ENCODE measurements around the gene SPR.

SPR gene

GRCh38 chr2:72924353-72925240 lies 37.4 kb downstream of the SPR start:
- Histone ChIP-seq H3K79me2 (ENCODE audit: insufficient read depth, low read length) (no peaks in the 10 kb centered on the region), H2AFZ (ENCODE audit: low read depth, low read length) (no peak overlapping the region), H3K27ac (ENCODE audit: low read length) (no peak overlapping the region), H4K20me1 (ENCODE audit: insufficient read depth, low read length) (no peaks in the 10 kb centered on the region; the same call in 1 of the 2 replicates), H3K4me1 (ENCODE audit: insufficient read depth, low read length) (no peaks in the 10 kb centered on the region), H3K4me2 (ENCODE audit: insufficient read depth, low read length) (no peak overlapping the region), H3K4me3 (ENCODE audit: low read depth in 1 of 2, low read length in 2 of 2) (no peak overlapping the region), H3K9ac (ENCODE audit: low read depth, low read length) (no peak overlapping the region), H3K9me3 (ENCODE audit: insufficient read depth, low read length, severe bottlenecking) (no peaks in the 10 kb centered on the region), H3K36me3 (ENCODE audit: insufficient read depth, low read length) (no peaks in the 10 kb centered on the region), H3K27me3 (ENCODE audit: insufficient read depth, low read length, poor library complexity) (peaks cover 16% of the 10 kb centered on the region)
- TF ChIP-seq CTCF (IDR thresholded peaks at IDR 0.05; ENCODE audit: borderline replicate concordance, extremely low read depth, low read length, poor library complexity, severe bottlenecking) (no peak), EZH2 (IDR thresholded peaks at IDR 0.05; ENCODE audit: borderline replicate concordance, low read depth, low read length, severe bottlenecking) (no peak)
- DNase-seq (no peak), ATAC-seq (ENCODE audit: insufficient read depth, low read depth) (no peak)

DNA sequence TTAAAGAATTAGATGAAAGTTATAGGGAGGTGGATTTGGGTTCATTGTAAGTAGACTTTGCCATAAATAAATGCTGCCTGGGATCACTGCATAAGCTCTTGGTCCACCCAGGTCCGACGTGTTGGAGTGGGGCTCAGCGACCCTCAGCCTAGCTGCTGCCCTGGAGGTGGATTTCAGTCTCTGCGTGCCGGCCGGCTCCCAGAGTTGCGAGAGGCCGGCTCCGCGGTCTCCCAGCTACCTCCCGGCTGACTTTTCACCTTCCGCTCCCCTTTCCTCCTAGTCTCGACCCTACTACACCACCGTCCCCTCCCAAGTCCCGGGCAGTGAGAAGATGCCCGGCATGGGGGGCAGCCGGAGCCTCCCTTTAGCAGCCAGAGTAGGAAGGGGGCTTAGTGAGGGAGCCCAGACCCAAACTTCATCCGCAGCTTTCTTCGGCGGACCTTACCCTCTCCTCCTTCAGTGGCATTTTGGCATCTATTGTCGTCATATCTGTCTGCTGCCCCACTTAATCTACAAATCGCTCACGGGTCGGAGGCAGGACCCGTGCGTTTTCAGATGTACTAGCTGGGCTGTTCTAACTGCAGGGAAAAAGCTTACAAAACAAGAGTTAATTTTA lies 38.2 kb downstream of the SPR start:
- no peak for ATAC-seq (ENCODE audit: insufficient read depth, low read depth)
- TF ChIP-seq CTCF (IDR thresholded peaks at IDR 0.05; ENCODE audit: borderline replicate concordance, extremely low read depth, low read length, poor library complexity, severe bottlenecking) = no peak
- no peak for TF ChIP-seq EZH2 (IDR thresholded peaks at IDR 0.05; ENCODE audit: borderline replicate concordance, low read depth, low read length, severe bottlenecking)
- Histone ChIP-seq H3K4me3 (ENCODE audit: low read depth in 1 of 2, low read length in 2 of 2) (no peak overlapping the region), H3K79me2 (ENCODE audit: insufficient read depth, low read length) (no peaks in the 10 kb centered on the region), H4K20me1 (ENCODE audit: insufficient read depth, low read length) (no peaks in the 10 kb centered on the region; the same call in 1 of the 2 replicates), H3K36me3 (ENCODE audit: insufficient read depth, low read length) (no peaks in the 10 kb centered on the region), H3K27ac (ENCODE audit: low read length) (no peak overlapping the region), H3K9ac (ENCODE audit: low read depth, low read length) (no peak overlapping the region), H3K4me2 (ENCODE audit: insufficient read depth, low read length) (no peak overlapping the region), H3K27me3 (ENCODE audit: insufficient read depth, low read length, poor library complexity) (peaks cover 16% of the 10 kb centered on the region), H3K4me1 (ENCODE audit: insufficient read depth, low read length) (no peaks in the 10 kb centered on the region), H2AFZ (ENCODE audit: low read depth, low read length) (no peak overlapping the region), H3K9me3 (ENCODE audit: insufficient read depth, low read length, severe bottlenecking) (no peaks in the 10 kb centered on the region)
- no peak for DNase-seq

DNA sequence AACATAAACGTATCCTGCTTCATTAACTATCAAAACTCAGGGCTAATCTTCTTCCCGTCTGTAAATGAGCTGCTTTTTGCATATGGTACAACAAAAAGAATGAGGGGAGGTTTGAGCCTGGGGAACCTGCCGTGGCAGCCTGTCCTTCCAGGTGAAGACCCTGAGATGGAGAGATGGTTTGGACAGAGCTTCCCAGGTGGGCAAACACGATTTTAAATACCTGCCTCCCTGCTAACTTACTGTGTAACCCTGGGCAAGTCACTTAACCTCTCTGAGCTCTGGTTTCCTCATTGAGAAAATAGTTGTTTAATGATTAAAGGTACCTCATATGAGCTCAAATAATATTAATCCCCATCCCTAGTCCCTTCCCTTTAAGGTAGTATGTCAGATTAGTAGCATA lies 39.2 kb downstream of the SPR start:
- Histone ChIP-seq H3K27me3 (ENCODE audit: insufficient read depth, low read length, poor library complexity) (peaks cover 16% of the 10 kb centered on the region), H3K4me3 (ENCODE audit: low read depth in 1 of 2, low read length in 2 of 2) (no peak overlapping the region)

More for the DNA sequence above, 39.2 kb downstream of the SPR start:
- DNase-seq (no peak), ATAC-seq (ENCODE audit: insufficient read depth, low read depth) (no peak)
- Histone ChIP-seq H2AFZ (ENCODE audit: low read depth, low read length) (no peak overlapping the region), H3K27ac (ENCODE audit: low read length) (no peak overlapping the region), H3K9ac (ENCODE audit: low read depth, low read length) (no peak overlapping the region), H3K79me2 (ENCODE audit: insufficient read depth, low read length) (no peaks in the 10 kb centered on the region), H3K4me1 (ENCODE audit: insufficient read depth, low read length) (no peaks in the 10 kb centered on the region), H4K20me1 (ENCODE audit: insufficient read depth, low read length) (no peaks in the 10 kb centered on the region; the same call in 1 of the 2 replicates), H3K36me3 (ENCODE audit: insufficient read depth, low read length) (no peaks in the 10 kb centered on the region), H3K4me2 (ENCODE audit: insufficient read depth, low read length) (no peak overlapping the region), H3K9me3 (ENCODE audit: insufficient read depth, low read length, severe bottlenecking) (no peaks in the 10 kb centered on the region)
- no peak for TF ChIP-seq EZH2 (IDR thresholded peaks at IDR 0.05; ENCODE audit: borderline replicate concordance, low read depth, low read length, severe bottlenecking)
- TF ChIP-seq CTCF (IDR thresholded peaks at IDR 0.05; ENCODE audit: borderline replicate concordance, extremely low read depth, low read length, poor library complexity, severe bottlenecking) = no peak
